HG02970 (cell line): ENCODE data around the gene INTU.
"Not testable (repeated sequence)": the region's sequence is repeated elsewhere in the genome, so short reads cannot be mapped to it uniquely, and the experiment has no call there.

Experiments used
- ATAC-seq: cut with Tn5 transposase; IDR thresholded peaks from one replicate; pipeline ENCODE4 v1.9.1; 2021; ENCODE audit warnings: mild to moderate bottlenecking, moderate library complexity, moderate number of reproducible peaks; ENCODE audit not compliant: unreplicated experiment, low FRiP score

INTU gene

GRCh38 chr4:127641524-127641923 lies 8.8 kb downstream of the INTU start:
- ATAC-seq, result no peak

- ATAC-seq, result no peak
These were observed 9.4 kb downstream of the INTU start for GRCh38 chr4:127642169-127642568.

DNA sequence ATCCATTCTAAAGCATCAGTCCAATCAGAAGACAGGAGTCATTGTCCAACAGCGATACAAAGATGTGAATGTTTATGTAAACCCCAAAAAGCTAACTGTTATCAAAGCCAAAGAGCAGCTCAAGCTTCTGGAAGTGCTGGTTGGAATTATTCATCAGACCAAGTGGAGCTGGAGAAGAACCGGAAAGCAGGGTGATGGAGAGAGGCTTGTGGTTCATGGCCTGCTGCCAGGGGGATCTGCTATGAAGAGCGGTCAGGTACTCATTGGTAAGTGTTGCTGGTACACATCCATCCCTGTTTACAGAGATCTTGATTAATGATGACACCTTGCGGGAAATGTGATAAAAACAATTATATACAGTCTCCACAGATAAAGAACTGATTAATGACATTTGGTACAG lies 11.0 kb downstream of the INTU start:
- ATAC-seq, result no peak

GRCh38 chr4:127648061-127648460 lies 15.3 kb downstream of the INTU start:
- no peak for ATAC-seq

DNA sequence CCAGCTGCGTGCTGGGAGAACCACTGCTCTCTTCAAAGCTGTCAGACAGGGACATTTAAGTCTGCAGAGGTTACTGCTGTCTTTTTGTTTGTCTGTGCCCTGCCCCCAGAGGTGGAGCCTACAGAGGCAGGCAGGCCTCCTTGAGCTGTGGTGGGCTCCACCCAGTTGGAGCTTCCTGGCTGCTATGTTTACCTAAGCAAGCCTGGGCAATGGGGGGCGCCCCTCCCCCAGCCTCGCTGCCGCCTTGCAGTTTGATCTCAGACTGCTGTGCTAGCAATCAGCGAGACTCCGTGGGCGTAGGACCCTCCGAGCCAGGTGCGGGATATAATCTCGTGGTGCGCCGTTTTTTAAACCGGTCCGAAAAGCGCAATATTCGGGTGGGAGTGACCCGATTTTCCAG lies 22.8 kb downstream of the INTU start:
- ATAC-seq, result not testable (repeated sequence)

GRCh38 chr4:127656047-127656680 lies 23.4 kb downstream of the INTU start:
- no peak for ATAC-seq

DNA sequence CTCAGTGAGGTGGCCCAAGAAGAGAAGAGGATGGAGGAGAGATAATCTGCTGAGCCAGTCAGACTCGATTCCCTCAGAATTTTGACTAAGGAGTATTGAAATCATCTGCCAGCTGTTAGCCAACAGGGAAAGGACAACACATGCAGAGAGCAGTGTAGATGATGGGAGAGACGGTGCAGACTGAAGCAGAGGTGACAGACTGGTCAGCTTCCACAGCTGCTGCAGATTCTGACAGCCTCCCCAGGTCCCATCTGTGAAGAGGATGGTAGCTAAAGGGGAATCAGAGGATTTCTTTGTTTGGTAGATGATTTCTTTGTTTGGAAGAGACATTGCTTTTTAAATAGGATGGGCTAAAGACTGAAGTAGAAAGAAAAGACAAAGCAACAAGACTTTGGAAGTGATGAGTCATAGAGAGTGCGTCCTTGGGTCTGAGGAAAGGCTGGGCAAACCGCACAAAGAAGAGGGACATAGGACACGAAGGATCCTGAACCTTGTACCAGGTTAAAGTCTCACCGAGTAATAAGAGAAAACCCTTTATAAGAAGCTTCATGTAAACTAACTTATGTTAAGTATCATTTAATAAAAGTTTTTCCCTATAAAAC lies 27.6 kb downstream of the INTU start:
- no peak for ATAC-seq

- no peak for ATAC-seq
These were observed 34.4 kb downstream of the INTU start for GRCh38 chr4:127667116-127667515.

DNA sequence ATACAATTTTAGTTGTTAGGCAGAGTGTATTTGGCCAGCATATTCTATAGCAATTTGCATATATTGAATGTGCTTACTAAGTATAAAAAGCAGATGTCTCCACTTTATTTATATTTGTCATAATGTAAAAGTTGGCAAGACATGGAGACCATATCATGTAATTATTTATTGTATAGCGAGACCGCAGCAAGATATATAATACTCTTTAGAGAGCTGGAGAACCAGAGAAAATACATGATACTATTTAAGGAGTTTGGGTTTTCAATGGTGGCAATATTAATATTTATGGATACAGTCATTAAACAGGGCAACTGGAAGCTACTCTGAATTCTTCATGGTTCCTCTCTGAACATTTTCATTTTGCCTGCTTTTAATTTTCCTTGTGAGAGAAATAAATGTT lies 35.0 kb downstream of the INTU start:
- no peak for ATAC-seq

DNA sequence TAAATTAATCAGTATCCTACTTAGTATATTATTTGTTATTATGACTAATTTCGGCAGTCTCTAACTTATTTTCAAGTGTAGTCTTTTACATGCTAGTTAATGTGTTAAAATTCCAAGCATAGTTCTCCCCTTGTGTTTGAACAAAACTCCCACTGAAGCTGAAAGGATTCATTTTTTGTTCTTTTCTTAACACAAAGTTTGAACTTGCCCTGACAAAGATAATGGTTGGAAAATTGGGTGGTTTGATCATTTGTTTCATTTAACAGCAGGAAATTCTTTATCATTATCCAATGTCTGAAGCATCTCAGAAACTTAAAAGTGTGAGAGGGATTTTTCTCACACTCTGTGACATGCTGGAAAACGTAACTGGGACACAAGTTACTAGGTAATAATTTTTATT lies 36.0 kb downstream of the INTU start:
- no peak for ATAC-seq

DNA sequence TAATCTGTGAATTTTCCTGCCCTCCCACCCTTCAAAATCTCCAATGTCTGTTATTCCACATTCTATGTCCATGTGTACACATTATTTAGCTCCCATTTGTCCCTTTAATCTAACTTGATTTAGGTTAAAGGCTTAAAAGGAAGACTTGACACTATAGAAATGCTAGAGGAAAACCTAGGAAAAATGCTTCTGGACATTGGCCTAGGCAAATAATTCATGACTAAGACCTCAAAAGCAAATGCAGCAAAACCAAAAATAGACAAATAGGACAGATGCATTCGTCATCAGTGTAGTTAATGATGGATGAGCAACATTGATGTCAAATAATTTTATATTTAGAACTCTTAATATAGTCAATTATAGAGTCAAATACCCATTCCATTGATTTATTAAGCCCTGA lies 36.9 kb downstream of the INTU start:
- ATAC-seq, result no peak

DNA sequence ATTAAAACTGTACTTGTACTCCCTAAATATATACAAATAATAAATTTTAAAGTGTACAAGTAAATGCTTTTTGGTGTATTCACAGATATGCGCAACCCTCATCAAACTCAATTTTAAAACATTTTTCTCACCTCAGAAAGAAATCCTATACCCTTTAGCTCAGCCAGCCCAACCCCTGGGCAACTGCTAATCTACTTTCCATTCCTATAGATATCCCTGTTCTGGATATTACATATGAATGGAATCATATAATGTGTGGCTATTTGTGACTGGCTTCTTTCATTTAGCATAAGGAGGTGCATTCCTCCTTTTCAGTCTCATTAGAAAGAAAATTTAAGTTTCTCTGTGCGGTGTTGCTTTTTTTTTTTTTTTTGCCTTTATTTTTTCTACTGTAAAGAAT lies 39.4 kb downstream of the INTU start:
- ATAC-seq, result no peak

DNA sequence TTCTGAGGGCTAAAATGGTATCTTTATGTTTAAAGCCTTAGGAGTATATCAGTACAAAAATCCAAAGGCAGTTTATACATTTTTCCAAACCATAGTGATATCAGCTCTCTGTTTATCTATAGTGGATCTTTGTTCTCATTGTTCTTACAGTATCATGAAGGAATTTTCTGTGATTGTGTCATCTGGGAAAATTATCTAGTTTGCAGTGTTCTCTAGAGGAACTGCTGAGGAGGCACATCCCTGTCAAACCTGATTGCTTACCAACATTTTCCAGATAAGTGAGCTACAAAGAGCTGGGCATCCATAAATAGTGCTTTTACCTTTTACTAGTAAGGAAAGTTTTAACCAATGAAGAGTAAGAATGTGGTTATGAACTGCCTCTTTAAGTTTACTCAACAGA lies 52.5 kb downstream of the INTU start:
- no peak for ATAC-seq

GRCh38 chr4:127686658-127687057 lies 53.9 kb downstream of the INTU start:
- ATAC-seq, result no peak

GRCh38 chr4:127687580-127687979 lies 54.8 kb downstream of the INTU start:
- ATAC-seq, result no peak

DNA sequence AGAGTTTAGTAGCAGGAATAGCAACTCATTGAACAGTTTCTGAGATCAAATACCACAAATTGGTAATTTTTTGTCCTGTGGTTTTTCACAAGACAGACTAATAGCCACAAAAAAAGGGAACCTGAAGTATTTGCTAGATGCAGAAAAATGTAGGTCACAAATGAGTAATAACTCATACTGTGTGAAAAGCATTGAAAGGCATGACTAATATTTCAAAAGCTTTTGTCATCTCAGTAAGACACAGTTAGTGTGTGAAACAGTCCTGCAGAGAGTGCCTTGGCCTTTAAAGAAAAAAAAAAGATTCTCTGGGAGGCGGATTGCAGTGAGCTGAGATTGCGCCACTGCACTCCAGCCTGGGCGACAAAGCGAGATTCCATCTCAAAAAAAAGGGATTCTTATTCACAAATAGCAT lies 66.0 kb downstream of the INTU start:
- peak; percentile 99 for ATAC-seq

DNA sequence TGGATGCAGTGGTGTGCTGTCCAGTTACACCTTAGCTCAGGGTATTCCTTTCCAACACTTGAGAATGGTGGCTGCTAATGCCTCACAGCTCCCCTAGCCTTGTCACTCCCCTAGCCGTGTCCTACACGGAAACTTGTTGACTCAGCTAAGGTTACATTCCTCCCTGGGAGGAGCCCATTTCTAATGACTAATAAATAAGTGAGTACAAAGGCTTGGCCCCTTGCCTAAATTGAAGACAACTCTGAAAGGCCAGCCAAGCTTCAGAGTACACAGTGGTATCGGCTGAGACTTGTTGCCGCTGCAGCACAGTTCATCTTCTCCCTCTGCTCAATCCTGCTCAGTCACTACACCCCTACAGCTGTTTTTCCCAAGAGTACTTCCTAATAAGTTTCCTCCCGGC lies 76.2 kb downstream of the INTU start:
- no peak for ATAC-seq

DNA sequence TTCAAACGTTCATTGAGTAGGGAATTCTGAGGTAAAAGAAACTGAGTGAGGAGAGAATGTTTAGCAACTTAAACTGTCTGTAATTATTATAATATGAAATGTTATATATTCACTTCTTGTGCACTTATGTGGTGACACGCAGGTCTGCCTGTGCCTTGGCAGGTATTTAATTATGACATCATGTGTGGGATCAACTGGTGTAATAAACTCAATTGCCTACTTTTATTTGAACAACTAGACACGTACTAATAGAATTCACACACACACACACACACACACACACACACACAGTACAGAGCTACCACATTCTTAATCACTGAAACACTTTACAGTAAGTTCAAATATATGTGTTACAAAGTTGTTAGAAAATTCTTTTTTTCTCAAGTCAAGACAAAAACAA lies 76.7 kb downstream of the INTU start:
- ATAC-seq, result no peak

- no peak for ATAC-seq
These were observed 97.6 kb downstream of the INTU start, which contains the start of gene SLC25A31 for GRCh38 chr4:127730142-127730913. SLC25A31 (plus strand) TSS chr4:127730400; CDS start chr4:127730546, 146 bp downstream.

DNA sequence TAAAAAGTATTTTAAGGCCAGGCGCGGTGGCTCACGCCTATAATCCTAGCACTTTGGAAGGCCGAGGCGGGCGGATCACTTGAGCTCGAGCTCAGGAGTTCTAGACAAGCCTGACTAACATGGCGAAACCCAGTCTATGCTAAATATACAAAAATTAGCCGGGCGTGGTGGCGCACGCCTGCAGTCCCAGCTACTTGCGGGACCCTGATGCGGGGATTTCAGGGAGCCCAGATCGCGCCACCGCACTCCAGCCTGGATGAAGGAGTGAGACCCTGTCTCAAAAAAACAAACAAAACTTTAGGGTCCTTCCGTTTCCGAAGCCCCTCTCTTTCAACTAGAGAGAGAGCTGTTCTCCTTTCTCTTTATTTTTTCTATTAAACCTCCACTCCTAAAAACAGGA lies 98.6 kb downstream of the INTU start:
- no peak for ATAC-seq

DNA sequence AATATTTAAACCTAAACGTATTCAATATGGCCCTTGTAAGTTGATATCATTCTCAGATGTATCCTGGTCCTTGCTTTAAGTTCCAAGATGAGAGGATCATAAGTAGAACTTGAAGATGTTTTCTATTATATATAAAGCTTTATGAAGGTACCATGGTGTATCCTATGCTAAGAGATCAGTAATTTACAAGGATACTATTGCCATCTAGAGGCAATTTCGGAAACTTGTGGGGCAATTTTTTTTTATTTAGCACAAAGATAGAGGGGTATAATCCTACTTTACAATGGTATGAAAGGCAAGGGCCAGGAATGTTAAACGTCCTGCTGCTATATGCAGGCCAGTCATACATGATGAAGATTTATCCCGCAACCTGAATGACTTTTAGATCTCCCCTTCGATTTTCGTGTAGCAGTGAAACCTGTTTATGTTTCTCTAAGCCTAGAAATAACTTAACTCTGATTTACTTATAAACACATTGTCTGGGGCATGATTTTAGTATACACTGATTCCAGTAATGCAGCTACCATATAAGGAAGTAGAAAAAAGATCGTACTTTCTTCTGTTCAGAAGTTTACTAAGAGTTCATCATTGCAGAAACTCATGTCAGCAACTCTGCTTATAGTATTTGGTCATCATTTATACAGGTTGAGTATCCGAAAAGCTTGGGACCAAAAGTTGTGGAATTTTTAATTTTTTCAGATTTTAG lies 100.0 kb downstream of the INTU start:
- ATAC-seq, result no peak
